Brain microvascular endothelial cell (primary cell): ENCODE results near the gene SMIM28.

Experiments
- DNase-seq: peaks from one replicate; pipeline ENCODE4 v3.0.0-alpha.2; 2020
- H3K27ac ChIP-seq: fragments of 250-450 bp; sonication (Bioruptor Pico); 2 replicates; pipeline ENCODE4 v1.5.1; 2020; ENCODE audit warnings: mild to moderate bottlenecking, moderate library complexity
- H3K27me3 ChIP-seq: fragments of 250-450 bp; sonication (Bioruptor Pico); replicated peaks from 2 replicates; pipeline ENCODE4 v1.5.1; 2020; ENCODE audit warnings: mild to moderate bottlenecking
- H3K36me3 ChIP-seq: fragments of 250-450 bp; sonication (Bioruptor Pico); replicated peaks from 2 replicates; pipeline ENCODE4 v1.5.1; 2020; ENCODE audit warnings: mild to moderate bottlenecking
- H3K4me3 ChIP-seq: 2 replicates; pipeline ENCODE4 v1.5.1; 2011; ENCODE audit warnings: low read depth, mild to moderate bottlenecking, control low read depth, low read length, moderate library complexity
- in situ Hi-C: cut with HindIII; loops from 2 replicates; pipeline ENCODE4 v1.10.0; 2017; ENCODE audit warnings: low sequenced_read_pairs, low pct_ligation_motif_present
- TF ChIP-seq, protein P1 (sequence below): IDR thresholded peaks from 2 replicates; pipeline ENCODE4 v1.5.1; 2011; ENCODE audit warnings: low read depth, mild to moderate bottlenecking, moderate library complexity, low read length, control low read depth, inconsistent platforms; ENCODE audit errors: missing control alignments

The SMIM28 gene

DNA sequence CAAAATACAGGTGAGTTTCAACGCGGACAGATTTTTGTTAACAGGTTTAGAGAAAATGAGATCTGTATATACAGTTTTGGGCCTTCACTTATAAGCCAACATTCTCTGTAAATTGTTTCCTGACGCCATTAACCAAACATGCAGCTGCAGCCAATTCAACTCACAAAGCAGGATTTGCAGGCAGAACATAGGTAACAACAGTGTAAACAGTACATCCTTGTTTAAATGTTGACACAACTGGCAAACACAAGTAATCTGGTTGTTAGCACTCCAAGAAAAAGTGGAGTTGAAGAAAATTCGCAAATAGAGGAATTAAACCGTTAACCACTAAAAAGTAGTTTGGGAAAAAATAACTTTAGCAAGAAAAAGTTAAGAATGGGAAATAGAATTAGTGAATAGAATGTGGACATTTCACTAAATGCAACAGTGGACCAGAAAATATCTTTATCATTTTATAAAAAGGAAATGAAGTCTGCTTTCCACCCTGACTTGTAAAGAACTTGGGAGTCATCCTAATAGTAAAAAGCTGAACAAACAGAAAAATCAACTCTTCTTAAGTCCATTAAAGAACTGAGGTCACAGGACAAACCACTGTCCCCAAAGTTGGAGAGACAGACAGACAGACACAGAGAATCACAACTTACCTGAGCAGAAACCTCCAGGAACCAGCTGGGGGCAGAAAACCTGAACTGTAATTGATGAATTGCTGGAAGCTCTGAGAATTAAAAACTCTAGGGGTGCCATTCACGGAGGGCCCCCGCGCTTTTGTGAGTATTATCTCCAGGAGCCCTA lies 10.1 kb downstream of the SMIM28 start:
- no peak overlapping the region for H3K4me3 ChIP-seq
- H3K27me3 ChIP-seq: no peaks in the 10 kb centered on the region
- no peak overlapping the region for H3K27ac ChIP-seq
- no peak for DNase-seq
- no peaks in the 10 kb centered on the region for H3K36me3 ChIP-seq
- TF ChIP-seq, protein P1, sequence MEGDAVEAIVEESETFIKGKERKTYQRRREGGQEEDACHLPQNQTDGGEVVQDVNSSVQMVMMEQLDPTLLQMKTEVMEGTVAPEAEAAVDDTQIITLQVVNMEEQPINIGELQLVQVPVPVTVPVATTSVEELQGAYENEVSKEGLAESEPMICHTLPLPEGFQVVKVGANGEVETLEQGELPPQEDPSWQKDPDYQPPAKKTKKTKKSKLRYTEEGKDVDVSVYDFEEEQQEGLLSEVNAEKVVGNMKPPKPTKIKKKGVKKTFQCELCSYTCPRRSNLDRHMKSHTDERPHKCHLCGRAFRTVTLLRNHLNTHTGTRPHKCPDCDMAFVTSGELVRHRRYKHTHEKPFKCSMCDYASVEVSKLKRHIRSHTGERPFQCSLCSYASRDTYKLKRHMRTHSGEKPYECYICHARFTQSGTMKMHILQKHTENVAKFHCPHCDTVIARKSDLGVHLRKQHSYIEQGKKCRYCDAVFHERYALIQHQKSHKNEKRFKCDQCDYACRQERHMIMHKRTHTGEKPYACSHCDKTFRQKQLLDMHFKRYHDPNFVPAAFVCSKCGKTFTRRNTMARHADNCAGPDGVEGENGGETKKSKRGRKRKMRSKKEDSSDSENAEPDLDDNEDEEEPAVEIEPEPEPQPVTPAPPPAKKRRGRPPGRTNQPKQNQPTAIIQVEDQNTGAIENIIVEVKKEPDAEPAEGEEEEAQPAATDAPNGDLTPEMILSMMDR: no peak
- in situ Hi-C loops: no loop called here

DNA sequence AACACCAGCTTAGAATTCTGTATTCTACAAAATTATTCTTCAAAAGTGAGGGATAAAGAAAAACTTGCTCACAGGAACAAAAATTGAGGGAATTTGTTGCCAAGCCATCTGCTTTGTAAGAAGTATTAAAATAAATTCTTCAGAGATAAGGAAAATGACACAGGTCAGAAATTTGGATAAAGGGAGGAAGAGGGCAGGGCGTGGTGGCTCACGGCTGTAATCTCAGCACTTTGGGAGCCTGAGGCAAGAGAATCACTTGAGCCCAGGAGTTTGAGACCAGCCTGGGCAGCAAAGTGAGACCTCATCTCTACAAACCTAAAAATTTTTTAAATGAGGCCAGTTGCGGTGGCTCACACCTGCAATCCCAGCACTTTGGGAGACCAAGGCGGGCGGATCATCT lies 11.8 kb downstream of the SMIM28 start:
- DNase-seq: no peak
- in situ Hi-C loops: no loop called here
- no peaks in the 10 kb centered on the region for H3K27me3 ChIP-seq
- no peak overlapping the region for H3K27ac ChIP-seq
- no peaks in the 10 kb centered on the region for H3K36me3 ChIP-seq
- TF ChIP-seq, protein P1: no peak
- H3K4me3 ChIP-seq: no peak overlapping the region

DNA sequence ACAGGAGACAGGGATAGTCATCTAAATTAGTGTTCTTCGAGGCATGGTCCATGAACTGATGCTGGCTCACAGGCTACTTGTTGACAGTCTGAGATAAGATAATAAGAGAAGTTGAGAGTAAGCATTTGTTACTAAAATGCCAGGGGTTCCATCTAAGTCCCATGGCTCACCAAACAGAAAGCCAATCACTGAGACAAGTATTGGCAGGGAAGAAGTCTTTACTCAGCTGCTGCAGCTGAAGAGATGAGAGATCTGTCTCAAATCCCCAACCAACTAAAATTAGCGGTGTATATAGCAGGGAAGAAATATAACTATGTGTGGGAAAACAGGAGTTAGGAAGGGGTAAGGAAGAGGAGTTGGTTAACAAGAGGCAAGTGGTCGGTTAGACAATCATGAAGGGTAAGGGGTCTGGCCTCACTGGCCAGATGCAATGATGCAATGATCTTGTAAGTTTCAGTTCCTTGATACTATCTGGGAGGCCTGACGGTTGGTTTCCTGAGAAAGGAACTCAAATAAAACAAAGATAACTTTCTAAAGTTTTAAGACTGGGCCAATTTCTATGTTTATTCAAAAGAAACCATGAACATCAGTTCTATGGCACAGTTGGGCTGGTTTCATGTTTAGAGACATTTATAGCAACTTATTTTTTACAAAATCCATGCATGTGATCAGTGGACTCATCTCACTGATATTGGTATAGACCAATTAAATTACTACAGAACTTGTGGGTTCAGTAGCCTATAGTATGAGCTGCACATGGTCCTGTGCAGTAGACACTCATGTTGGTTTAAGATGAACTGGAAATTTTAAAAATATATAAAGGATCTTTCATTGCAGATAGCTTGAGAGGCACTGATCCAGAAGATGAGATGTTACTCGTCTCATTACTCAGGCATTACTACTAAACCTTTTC lies 16.4 kb downstream of the SMIM28 start:
- DNase-seq: no peak
- in situ Hi-C loops: no loop called here
- TF ChIP-seq, protein P1: no peak

DNA sequence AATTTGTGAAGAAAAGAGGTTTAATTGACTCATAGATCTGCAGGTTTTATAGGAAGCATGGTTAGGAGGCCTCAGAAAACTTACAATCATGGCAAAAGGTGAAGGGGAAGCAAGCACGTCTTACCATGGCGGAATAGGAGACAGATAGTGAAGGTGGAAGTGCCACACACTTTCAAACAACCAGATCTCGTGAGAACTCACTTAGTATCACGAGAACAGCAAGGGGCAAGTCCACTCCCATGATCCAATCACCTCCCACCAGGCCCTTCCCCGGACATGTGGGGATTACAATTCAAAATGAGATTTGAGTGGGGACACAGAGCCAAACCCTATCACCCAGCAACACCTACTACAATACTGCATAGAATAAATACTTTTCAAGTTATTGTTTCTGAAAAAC lies 19.0 kb downstream of the SMIM28 start:
- in situ Hi-C loops: no loop called here
- no peak for DNase-seq
- Histone ChIP-seq H3K27ac (no peak overlapping the region), H3K27me3 (no peaks in the 10 kb centered on the region), H3K36me3 (no peaks in the 10 kb centered on the region), H3K4me3 (no peak overlapping the region)
- TF ChIP-seq, protein P1: no peak

More for the DNA sequence above, 16.4 kb downstream of the SMIM28 start:
- Histone ChIP-seq H3K36me3 (no peaks in the 10 kb centered on the region), H3K27ac (no peak overlapping the region), H3K4me3 (no peak overlapping the region), H3K27me3 (no peaks in the 10 kb centered on the region)

DNA sequence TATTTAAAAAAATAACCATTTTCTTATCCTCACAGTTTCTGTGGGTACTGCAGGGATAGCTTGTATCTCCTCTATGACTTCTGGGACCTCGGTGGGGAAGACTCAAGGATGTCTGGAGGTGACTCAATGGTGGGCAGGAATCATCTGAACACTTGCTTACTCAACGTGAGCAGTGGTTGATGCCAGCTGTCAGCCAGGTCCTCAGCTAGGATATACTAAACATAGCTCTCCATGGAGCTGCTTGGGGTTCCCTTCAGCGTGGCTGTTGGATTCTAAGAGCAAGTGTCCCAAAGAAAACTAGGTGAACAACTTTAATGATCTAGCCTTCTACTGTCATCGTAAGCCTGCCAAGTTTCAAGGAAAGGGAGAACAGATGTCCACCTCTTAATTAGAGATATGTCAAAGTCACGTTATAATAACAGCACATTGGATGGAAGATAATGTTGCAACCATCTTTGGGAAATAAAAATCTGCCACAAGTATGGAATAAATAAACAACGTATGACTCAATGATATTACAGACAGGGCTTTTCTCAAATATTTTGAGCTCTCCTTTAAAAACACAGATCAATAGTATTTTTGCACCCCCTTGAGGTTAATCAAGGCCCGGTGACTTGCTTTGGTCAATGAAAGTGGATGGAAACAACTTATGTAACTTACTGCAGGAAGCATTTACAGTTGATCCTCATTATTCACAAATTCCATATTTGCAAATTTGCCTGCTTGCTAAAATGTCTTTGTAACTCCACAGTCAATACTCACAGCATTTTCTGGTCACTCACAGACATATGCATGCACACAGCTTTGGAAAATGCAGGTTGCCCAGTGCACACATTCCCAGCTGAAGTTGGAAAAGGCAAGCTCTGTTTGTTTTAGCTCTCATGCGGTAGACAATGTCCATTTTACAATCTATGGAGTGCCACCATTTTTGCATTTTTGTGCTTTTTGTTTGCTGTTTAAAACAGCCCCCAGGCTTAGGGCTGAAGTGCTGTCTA lies 19.7 kb downstream of the SMIM28 start:
- TF ChIP-seq, protein P1: peak; percentile 17
- Histone ChIP-seq H3K27me3 (no peaks in the 10 kb centered on the region), H3K27ac (no peak overlapping the region), H3K4me3 (no peak overlapping the region), H3K36me3 (no peaks in the 10 kb centered on the region)
- in situ Hi-C loops: no loop called here
- no peak for DNase-seq
